Hindlimb muscle (tissue), 1 donor: ENCODE measurements around the gene ARL6IP4. TPM values are rescaled to one million over a fixed set of nuclear protein-coding genes. Genes with fewer than 3 reads are reported as not detected.

Source experiments
- DNase-seq: peaks from one replicate; pipeline ENCODE4 v3.0.0-alpha.2; 2013
- polyA plus RNA-seq: library from polyadenylated mRNA; unstranded; fragments of 120-200 nt; gene quantifications from one replicate; pipeline ENCODE4 v1.2.1, GENCODE V29; 2013; ENCODE audit not compliant: insufficient read length

ARL6IP4 gene
- polyA plus RNA-seq, 1 donor: 160 TPM

GRCh38 chr12:122991623-122992275 lies 11.3 kb downstream of the ARL6IP4 start:
- no peak for DNase-seq

GRCh38 chr12:122992386-122992785 lies 11.9 kb downstream of the ARL6IP4 start:
- no peak for DNase-seq

- no peak for DNase-seq
Observed at GRCh38 chr12:122994140-122994675, 13.7 kb downstream of the ARL6IP4 start.

- no peak for DNase-seq
Observed at GRCh38 chr12:122994781-122995502, 14.5 kb downstream of the ARL6IP4 start.

GRCh38 chr12:122995503-122996187 lies 15.2 kb downstream of the ARL6IP4 start:
- no peak for DNase-seq

- no peak for DNase-seq
Observed at GRCh38 chr12:122996188-122996601, 15.7 kb downstream of the ARL6IP4 start.

GRCh38 chr12:122996621-122997342 lies 16.3 kb downstream of the ARL6IP4 start:
- no peak for DNase-seq

- DNase-seq: no peak
Observed at GRCh38 chr12:122997343-122998250, 17.1 kb downstream of the ARL6IP4 start.

GRCh38 chr12:122998316-122998715 lies 17.8 kb downstream of the ARL6IP4 start:
- no peak for DNase-seq

- DNase-seq: no peak
Observed at GRCh38 chr12:122999196-122999946, 18.9 kb downstream of the ARL6IP4 start.

GRCh38 chr12:122999986-123000420 lies 19.5 kb downstream of the ARL6IP4 start:
- no peak for DNase-seq

GRCh38 chr12:123000578-123000977 lies 20.1 kb downstream of the ARL6IP4 start:
- no peak for DNase-seq

- DNase-seq: no peak
Observed at GRCh38 chr12:123001464-123001863, 21.0 kb downstream of the ARL6IP4 start.

GRCh38 chr12:123003257-123003656 lies 22.8 kb downstream of the ARL6IP4 start:
- DNase-seq: no peak

GRCh38 chr12:123004287-123004686 lies 23.8 kb downstream of the ARL6IP4 start:
- no peak for DNase-seq

GRCh38 chr12:123005081-123005626 lies 24.7 kb downstream of the ARL6IP4 start:
- no peak for DNase-seq

GRCh38 chr12:123006977-123007376 lies 26.5 kb downstream of the ARL6IP4 start:
- DNase-seq: no peak

- no peak for DNase-seq
Observed at GRCh38 chr12:123010110-123010509, 29.6 kb downstream of the ARL6IP4 start.

GRCh38 chr12:123010681-123011080 lies 30.2 kb downstream of the ARL6IP4 start:
- no peak for DNase-seq

- no peak for DNase-seq
Observed at GRCh38 chr12:123011701-123012100, 31.2 kb downstream of the ARL6IP4 start.
